HEK293T (cell line): Measurements from ENCODE around the gene GFI1B.

Experiments
- BHLHE40 ChIP-seq: fragments of 450-650 bp; IDR thresholded peaks from 2 replicates; pipeline ENCODE4 v1.6.1; 2016; ENCODE audit warnings: mild to moderate bottlenecking, moderate library complexity, borderline replicate concordance
- ELF4 ChIP-seq: fragments of 450-650 bp; IDR thresholded peaks from 2 replicates; pipeline ENCODE4 v1.6.1; 2017; ENCODE audit warnings: antibody characterized with exemption
- FOXA1 ChIP-seq: fragments of 450-650 bp; IDR thresholded peaks from 2 replicates; pipeline ENCODE4 v1.6.1; 2016; ENCODE audit warnings: mild to moderate bottlenecking
- FOXM1 ChIP-seq: fragments of 450-650 bp; IDR thresholded peaks from 2 replicates; pipeline ENCODE4 v1.6.1; 2017; ENCODE audit warnings: mild to moderate bottlenecking, borderline replicate concordance
- HDGF ChIP-seq: fragments of 450-650 bp; IDR thresholded peaks from 2 replicates; pipeline ENCODE4 v1.6.1; 2017; ENCODE audit warnings: antibody characterized with exemption, borderline replicate concordance
- LEF1 ChIP-seq: fragments of 450-650 bp; IDR thresholded peaks from 2 replicates; pipeline ENCODE4 v1.6.1; 2017; ENCODE audit warnings: mild to moderate bottlenecking, borderline replicate concordance
- NFRKB ChIP-seq: fragments of 450-650 bp; IDR thresholded peaks from 2 replicates; pipeline ENCODE4 v1.6.1; 2016; ENCODE audit warnings: mild to moderate bottlenecking, moderate library complexity
- SP1 ChIP-seq: fragments of 450-650 bp; IDR thresholded peaks from 2 replicates; pipeline ENCODE4 v1.6.1; 2017
- SUZ12 ChIP-seq: fragments of 450-650 bp; IDR thresholded peaks from 2 replicates; pipeline ENCODE4 v1.6.1; 2016; ENCODE audit warnings: mild to moderate bottlenecking
- TARDBP ChIP-seq: fragments of 450-650 bp; IDR thresholded peaks from 2 replicates; pipeline ENCODE4 v1.6.1; 2016
- ZNF384 ChIP-seq: fragments of 450-650 bp; IDR thresholded peaks from 2 replicates; pipeline ENCODE4 v1.6.1; 2016
- TF ChIP-seq, protein P1 (sequence below): fragments of 450-650 bp; IDR thresholded peaks from 2 replicates; pipeline ENCODE4 v1.6.1; 2016

DNA sequence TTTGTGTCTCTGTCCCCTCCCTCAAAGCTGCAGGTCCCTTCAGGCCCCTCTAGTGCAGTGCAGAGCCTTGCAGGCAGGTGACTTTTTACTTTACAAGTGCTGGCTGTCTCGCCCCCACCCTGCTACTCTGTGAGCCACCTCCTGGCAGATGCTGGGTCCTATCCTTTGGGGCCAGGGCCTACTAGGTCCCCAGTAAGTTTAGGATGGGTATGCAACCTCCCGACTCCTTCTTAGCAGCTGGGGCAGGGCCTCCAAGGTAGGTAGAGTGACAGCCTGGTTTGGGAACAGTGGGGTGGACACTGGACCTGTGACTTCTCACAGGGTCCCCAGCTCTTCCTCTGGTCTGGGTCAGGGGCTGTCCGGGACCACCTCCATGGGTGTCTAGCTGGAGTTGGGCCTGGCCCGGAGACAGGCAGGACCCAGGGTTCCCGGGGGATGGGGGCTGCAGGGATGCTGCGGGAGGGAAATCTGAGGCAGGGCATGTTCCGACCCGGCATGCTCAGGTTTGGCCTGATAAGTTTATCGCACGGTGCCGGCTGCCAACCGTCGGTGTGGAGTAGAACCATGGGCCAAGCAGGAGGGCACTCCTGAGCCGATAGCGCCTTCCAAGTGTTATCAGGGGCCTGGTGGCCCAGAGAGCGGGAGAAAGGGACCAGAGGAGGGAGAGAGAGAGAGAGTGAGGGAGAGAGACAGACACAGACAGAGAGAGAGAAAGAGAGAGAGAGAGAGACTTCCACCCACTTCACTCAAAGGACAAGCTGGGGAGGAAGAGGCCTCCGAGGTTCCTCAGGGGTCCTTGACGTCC lies 20.5 kb downstream of the GFI1B start:
- no peak for TF ChIP-seq BHLHE40
- no peak for TF ChIP-seq FOXM1
- TF ChIP-seq, protein P1, sequence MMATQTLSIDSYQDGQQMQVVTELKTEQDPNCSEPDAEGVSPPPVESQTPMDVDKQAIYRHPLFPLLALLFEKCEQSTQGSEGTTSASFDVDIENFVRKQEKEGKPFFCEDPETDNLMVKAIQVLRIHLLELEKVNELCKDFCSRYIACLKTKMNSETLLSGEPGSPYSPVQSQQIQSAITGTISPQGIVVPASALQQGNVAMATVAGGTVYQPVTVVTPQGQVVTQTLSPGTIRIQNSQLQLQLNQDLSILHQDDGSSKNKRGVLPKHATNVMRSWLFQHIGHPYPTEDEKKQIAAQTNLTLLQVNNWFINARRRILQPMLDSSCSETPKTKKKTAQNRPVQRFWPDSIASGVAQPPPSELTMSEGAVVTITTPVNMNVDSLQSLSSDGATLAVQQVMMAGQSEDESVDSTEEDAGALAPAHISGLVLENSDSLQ: no peak
- TF ChIP-seq LEF1: no peak
- no peak for TF ChIP-seq SP1
- no peak for TF ChIP-seq ZNF384
- no peak for TF ChIP-seq NFRKB
- no peak for TF ChIP-seq SUZ12
- TF ChIP-seq FOXA1: no peak
- no peak for TF ChIP-seq HDGF
- no peak for TF ChIP-seq TARDBP
- no peak for TF ChIP-seq ELF4
